Endodermal cell (in vitro differentiated cells): ENCODE data around the gene SCTR. TPM values are rescaled to one million over a fixed set of nuclear protein-coding genes. Genes with fewer than 3 reads are reported as not detected.
A peak's percentile ranks its signal among the peaks of the same experiment; 100 is the strongest.

ENCODE experiments used
- DNase-seq: peaks from one replicate; pipeline ENCODE4 v3.0.0-alpha.2; 2017
- H3K27ac ChIP-seq: 2 replicates; pipeline ENCODE4 v1.5.1; 2013; ENCODE audit warnings: mild to moderate bottlenecking, low read depth, low read length, moderate library complexity
- H3K27me3 ChIP-seq: 2 replicates; pipeline ENCODE4 v1.6.1; 2013; ENCODE audit warnings: mild to moderate bottlenecking, low read length, moderate library complexity; ENCODE audit not compliant: insufficient read depth, control insufficient read depth, poor library complexity, severe bottlenecking
- H3K36me3 ChIP-seq: 2 replicates; pipeline ENCODE4 v1.7.0; 2013; ENCODE audit warnings: mild to moderate bottlenecking, low read length, moderate library complexity; ENCODE audit not compliant: control insufficient read depth, insufficient read depth
- H3K4me1 ChIP-seq: one replicate; pipeline ENCODE4 v1.7.0; 2013; ENCODE audit warnings: low read length; ENCODE audit not compliant: control insufficient read depth, insufficient read depth
- H3K4me3 ChIP-seq: 2 replicates; pipeline ENCODE4 v1.5.1; 2013; ENCODE audit warnings: mild to moderate bottlenecking, low read length, moderate library complexity
- H3K9ac ChIP-seq: 2 replicates; pipeline ENCODE4 v1.6.1; 2013; ENCODE audit warnings: mild to moderate bottlenecking, low read length, moderate library complexity; ENCODE audit not compliant: poor library complexity, severe bottlenecking; ENCODE audit errors: extremely low read depth
- H3K9me3 ChIP-seq: 2 replicates; pipeline ENCODE4 v1.6.1; 2013; ENCODE audit warnings: mild to moderate bottlenecking, low read length, moderate library complexity; ENCODE audit not compliant: control insufficient read depth
- H3K27ac Mint-ChIP-seq: 2 replicates; pipeline ENCODE4 v1.8.0; 2020; ENCODE audit warnings: mixed read lengths
- H3K27me3 Mint-ChIP-seq: 2 replicates; pipeline ENCODE4 v1.8.0; 2021; ENCODE audit warnings: mild to moderate bottlenecking, mixed read lengths; ENCODE audit not compliant: insufficient read depth
- H3K36me3 Mint-ChIP-seq: 2 replicates; pipeline ENCODE4 v1.8.0; 2020; ENCODE audit warnings: low read depth, mixed read lengths
- H3K4me1 Mint-ChIP-seq: 2 replicates; pipeline ENCODE4 v1.8.0; 2020; ENCODE audit warnings: mixed read lengths
- H3K4me3 Mint-ChIP-seq: 2 replicates; pipeline ENCODE4 v1.8.0; 2020; ENCODE audit warnings: mild to moderate bottlenecking, moderate library complexity, mixed read lengths
- H3K9me3 Mint-ChIP-seq: 2 replicates; pipeline ENCODE4 v1.8.0; 2020; ENCODE audit warnings: mild to moderate bottlenecking, mixed read lengths
- CTCF ChIP-seq: fragments of 200-600 bp; sonication (generic); conservative IDR thresholded peaks from 2 replicates; pipeline ENCODE4 v1.5.0; 2021; ENCODE audit warnings: antibody characterized with exemption, mild to moderate bottlenecking
- WGBS, 2 experiments: methylation state at CpG; one replicate each; pipeline versions ENCODE4 v1.1.5 to v1.1.7; 2013; ENCODE audit warnings: missing lambda C conversion rate in 2 of 2, mixed read lengths in 1 of 2; ENCODE audit not compliant: insufficient coverage in 1 of 2, insufficient read length in 1 of 2; 5-methylcytosine and 5-hydroxymethylcytosine counted together
- total RNA-seq, 2 donors: library from RNA; stranded (reverse); fragmentation: NEBNext Ultra II Directional in 1 of 2; extraction: Animal tissue kit (Norgen Biotek cat#: 25700) in 1 of 2; gene quantifications; 2 replicates in 1 of 2; 3 replicates in 1 of 2; pipeline ENCODE4 v1.2.1, GENCODE V29; 2021

SCTR gene
- total RNA-seq, 2 donors from 2014 or later, result 0.20 to 0.49 TPM

GRCh38 chr2:119475857-119476244 is 48.4 kb downstream of the SCTR start:
- Mint-ChIP-seq H3K9me3 (no peaks in the 10 kb centered on the region), H3K4me1 (peaks cover 15% of the 10 kb centered on the region), H3K27ac (no peak overlapping the region), H3K36me3 (no peaks in the 10 kb centered on the region), H3K4me3 (no peak overlapping the region), H3K27me3 (peaks cover 5% of the 10 kb centered on the region)
- 83% methylated on average over 6 of the region's 6 CpGs; no CpG with 5 or more reads in 1 of the 2 experiments for WGBS, 2 experiments
- Histone ChIP-seq H3K4me1 (peaks cover 3% of the 10 kb centered on the region), H3K9me3 (no peaks in the 10 kb centered on the region), H3K27ac (no peak overlapping the region), H3K27me3 (no peaks in the 10 kb centered on the region), H3K36me3 (no peaks in the 10 kb centered on the region), H3K4me3 (no peak overlapping the region), H3K9ac (no peak overlapping the region)
- no peak for DNase-seq
- no peak for TF ChIP-seq CTCF

GRCh38 chr2:119475225-119475856 is 48.9 kb downstream of the SCTR start:
- DNase-seq, result peak; percentile 79
- H3K9me3 Mint-ChIP-seq, result no peaks in the 10 kb centered on the region
- H3K27me3 ChIP-seq, result no peaks in the 10 kb centered on the region
- H3K27ac Mint-ChIP-seq, result no peak overlapping the region
- TF ChIP-seq CTCF, result peak; percentile 62
- peaks cover 10% of the 10 kb centered on the region for H3K4me1 Mint-ChIP-seq
- peaks cover 5% of the 10 kb centered on the region for H3K27me3 Mint-ChIP-seq
- H3K4me3 ChIP-seq, result no peak overlapping the region
- no peaks in the 10 kb centered on the region for H3K9me3 ChIP-seq
- H3K4me1 ChIP-seq, result no peaks in the 10 kb centered on the region
- no peak overlapping the region for H3K4me3 Mint-ChIP-seq
- H3K9ac ChIP-seq, result no peak overlapping the region
- no peaks in the 10 kb centered on the region for H3K36me3 Mint-ChIP-seq
- no peak overlapping the region for H3K27ac ChIP-seq
- no peaks in the 10 kb centered on the region for H3K36me3 ChIP-seq
- 79 to 83% methylated on average over 3 to 9 of the region's 9 CpGs for WGBS, 2 experiments

GRCh38 chr2:119474371-119475224 is 49.7 kb downstream of the SCTR start:
- Histone ChIP-seq H3K27ac (no peak overlapping the region), H3K36me3 (no peaks in the 10 kb centered on the region), H3K9me3 (no peaks in the 10 kb centered on the region), H3K27me3 (no peaks in the 10 kb centered on the region), H3K4me1 (no peaks in the 10 kb centered on the region), H3K4me3 (no peak overlapping the region), H3K9ac (no peak overlapping the region)
- peaks cover 7% of the 10 kb centered on the region for H3K4me1 Mint-ChIP-seq
- H3K4me3 Mint-ChIP-seq, result no peak overlapping the region
- no peak for TF ChIP-seq CTCF
- peaks cover 5% of the 10 kb centered on the region for H3K27me3 Mint-ChIP-seq
- H3K9me3 Mint-ChIP-seq, result no peaks in the 10 kb centered on the region
- no peaks in the 10 kb centered on the region for H3K36me3 Mint-ChIP-seq
- 90 to 96% methylated on average over 11 to 17 of the region's 17 CpGs for WGBS, 2 experiments
- no peak overlapping the region for H3K27ac Mint-ChIP-seq
- DNase-seq, result peak; percentile 48
